HG03575 (cell line): ENCODE measurements around the gene C6.

Source experiments
- ATAC-seq: cut with Tn5 transposase; IDR thresholded peaks from one replicate; pipeline ENCODE4 v1.9.1; 2021; ENCODE audit not compliant: unreplicated experiment, insufficient number of reproducible peaks, low FRiP score; ENCODE audit errors: extremely low read depth

Gene C6

DNA sequence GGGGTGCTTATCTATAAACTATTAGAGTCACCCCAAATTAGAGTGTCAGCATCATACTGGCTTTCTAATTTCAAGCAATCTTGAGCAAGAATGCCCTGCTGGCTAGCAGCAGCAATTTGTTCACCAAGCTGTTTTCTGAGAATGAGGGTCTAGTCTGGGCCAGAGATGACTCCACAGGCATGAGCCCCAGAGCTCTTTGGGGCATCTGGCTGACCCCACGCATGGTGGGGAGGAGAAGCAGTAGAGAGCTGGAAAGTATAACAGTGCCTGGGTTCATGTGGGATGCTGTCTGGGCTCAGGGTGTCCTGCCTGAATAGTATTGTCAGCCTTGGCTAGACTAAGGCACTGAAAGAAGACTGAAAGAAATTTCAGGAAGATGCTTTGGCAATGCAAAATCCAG lies 64.9 kb downstream of the C6 start:
- no peak for ATAC-seq

DNA sequence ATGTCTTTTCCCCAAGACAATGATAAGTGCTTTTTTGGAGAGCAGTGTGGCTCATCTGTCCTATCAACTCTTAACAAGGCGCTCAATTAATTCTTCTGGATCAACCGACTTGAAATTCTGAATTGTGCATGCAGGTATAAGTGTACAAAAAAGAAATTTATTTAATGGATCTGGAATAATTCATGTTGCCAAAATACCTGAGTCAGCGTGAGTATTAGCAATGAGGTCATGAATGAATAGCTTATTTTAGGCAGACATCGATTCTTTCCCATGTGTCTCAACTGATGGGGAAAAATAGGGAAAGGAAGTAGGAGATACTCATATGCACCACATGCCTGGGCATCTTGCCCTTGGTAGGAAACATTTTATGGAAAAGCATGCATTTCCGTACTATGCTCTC lies 68.0 kb downstream of the C6 start:
- ATAC-seq: no peak

DNA sequence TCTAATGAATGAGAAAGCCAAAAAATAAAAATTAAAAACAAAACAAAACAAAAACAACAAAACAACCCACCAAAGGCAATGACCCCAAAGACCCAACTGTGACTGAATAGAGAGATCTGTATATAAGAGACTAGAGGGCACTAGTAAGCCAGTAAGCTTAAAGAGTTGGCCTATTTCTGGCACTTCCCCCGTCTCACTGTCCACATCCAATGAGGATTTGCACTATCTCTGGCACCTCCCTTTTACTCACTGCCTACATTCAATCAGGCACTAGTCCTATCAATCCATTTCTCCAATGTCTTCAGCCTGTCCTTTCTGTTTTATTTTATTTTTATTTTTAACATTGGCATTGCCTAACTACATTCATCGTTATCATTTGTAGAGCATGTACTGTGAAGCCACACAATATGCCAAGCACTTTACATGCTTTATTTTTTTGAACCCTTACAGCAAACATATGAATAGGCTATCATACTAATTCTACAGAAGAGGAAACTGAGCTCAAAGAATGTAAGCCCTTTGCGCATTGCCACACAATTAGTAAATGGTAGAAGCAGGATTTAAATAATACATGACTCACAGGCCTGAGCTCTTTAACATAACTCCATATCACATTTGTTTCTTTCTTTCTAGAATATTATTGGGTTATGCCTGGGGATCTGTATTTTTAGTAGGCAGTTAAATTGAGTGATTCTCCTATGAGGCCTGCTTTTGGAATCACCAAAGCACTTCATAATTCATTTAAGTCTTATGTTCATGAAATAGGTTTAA lies 70.0 kb downstream of the C6 start:
- no peak for ATAC-seq

DNA sequence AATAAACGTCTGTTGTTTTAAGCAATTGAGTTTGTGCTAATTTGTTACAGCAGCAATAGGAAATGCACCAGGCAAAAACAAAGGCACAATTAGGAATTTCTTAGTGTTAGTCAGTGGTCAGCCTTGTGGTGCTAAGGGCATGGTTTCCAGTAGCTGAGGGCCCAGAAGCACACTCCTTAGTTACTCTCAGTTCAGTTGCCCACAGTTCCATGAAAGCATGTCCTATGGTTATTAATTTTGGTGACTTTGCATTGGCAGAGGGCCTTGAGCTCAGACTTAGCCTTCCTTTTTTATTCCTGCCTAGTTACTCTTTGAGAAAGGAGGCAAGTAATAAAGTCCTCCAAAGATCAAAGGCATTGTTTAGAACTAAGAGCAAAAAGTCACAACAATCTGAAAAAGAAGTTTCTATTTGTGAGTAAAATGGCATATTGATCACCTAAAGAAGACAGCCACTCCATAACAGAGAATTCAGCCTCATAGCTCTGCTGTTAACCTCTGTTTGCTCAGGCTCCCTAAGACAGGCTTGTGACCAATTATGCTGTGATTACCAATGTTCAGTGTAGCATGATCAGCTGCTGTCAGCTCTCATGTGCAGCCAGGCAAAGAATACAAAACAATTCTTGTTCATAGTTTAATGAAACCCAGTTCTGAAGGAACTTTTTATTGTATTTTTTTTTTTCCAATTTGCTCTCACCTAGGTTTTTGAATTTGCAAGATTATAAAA lies 85.2 kb downstream of the C6 start:
- ATAC-seq: no peak

DNA sequence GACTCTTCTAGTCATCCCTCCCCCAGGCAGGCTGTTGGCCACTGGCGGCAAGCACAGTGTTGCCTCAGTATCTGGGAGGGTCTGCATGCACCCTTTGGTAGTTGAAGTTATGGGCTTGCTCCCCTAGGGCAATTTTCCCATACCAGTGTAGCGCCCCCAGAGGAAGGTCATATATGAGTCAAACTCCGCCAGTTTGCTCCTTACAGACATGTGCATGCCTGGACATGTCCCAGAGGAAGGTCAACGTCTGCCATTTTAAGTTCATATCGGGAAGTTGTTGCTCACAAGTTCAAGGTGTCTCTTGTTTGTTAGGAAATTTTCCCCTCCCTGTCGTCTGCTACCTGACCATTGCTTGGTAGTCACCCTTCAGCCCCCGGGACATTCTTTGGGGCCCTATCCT lies 90.9 kb downstream of the C6 start:
- ATAC-seq: no peak

DNA sequence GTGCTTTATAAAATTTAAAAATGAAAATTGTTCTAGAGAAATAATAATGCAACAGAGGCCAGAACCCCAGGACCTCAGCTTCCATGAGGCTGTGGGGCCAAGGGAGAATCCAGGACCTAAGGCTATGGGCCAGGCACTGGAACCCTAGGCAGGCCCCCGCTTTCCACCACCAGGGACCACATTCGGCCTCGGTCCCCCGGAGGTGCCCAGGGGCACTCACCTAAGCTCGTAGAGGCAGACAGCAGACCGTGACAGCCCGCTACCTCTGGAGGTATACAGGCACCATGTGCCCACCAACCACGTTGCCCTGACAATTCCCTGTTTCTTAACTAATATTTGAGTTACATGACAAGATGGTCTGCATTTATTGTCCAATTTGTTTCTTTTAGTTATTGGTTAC lies 92.7 kb downstream of the C6 start:
- ATAC-seq: no peak

DNA sequence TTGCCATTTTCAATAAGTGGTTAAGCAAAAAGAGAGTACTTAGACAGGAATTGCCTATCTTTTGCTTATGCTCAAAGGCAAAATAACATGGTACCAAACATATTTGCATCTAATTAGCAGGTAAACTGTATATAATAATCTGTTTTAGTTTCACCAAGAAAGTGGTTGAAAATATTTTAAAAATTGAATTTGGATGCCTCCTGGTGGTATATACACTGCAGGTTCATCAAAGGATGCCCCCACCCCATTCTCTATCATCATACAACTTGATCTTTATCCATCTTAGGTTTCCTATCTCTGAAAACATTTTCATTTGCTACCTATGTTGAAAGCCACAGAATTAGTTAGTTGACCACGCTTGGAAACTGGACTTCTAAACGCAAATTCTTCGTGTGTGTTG lies 95.2 kb downstream of the C6 start:
- no peak for ATAC-seq

DNA sequence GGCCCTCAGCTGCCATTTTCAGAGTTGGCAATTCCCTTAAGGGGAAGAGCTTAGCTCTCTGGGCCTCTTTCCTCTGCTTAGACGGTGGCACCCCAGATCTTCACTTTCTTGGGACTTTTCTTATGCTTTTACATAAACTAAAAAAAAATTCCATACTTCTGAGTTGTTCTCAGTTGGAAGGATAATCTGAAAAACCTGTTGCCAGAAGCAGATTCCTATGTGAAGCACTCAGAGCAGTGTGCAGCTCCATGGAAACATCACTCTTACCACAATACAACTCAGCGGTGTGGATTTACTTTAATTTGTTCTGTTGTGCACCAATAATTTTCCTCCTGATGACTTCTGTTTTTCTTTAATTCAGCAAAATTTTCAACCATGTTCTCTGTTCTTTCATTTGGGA lies 98.1 kb downstream of the C6 start:
- ATAC-seq: no peak

DNA sequence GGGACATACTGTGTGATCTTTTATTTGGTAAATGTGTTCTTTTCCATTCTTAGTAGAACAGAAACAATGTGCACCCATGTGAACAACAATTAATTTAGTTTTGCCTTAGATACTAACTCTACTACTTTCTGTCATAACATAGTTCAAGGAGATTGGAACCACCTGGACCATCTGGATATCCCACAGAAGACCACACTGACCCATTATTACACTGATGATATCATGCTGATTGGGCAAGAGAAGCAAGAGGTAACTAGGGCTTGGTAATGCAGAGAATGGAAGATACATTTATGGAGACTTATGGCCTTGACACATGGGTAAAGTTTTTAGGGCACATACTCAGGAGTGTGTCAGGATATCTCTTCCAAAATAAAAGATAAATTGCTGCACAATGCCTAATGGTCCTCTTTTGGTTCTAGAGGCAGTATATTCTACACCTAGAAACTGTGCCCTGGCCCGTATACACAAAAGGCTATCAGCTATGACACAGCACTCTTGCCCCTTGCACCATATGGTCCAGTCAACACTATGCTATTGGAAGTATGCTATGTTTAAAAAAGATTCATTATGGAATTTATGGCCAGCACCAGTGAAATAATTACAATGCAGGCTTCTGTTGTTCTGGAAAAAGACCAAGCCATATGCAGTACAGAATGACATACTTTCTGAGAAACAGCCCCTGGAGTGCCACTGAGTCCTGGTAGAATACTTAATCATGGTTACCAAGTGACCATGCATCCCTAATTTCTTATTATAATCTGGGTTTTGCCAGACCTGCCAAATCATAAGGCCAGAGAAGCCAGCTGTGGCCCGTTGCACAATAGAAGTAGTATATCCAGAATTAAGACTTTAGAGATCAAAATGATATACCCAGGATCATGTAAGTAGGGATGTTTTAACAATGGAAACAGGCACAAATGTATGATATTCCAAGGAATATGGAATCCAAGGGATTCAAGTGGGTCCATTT lies 100.6 kb downstream of the C6 start:
- ATAC-seq: no peak

DNA sequence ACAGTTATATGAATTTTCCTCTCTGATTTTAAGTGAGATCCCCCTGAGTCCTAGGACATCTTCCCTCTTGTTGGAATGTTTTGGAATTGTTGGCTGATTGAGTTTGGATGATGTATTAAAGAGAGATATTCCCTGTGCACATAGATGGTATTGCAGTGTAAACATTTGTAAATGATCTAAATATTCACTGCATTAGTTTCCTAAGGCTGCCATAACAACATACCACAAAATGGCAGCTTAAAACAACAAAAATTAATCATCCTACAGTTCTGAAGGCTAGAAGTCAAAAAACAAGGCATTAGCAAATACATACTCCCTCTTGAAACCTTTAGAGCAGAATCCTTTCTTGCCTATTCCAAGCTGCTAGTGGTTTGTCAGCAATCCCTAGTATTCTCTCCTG lies 104.1 kb downstream of the C6 start:
- ATAC-seq: no peak

DNA sequence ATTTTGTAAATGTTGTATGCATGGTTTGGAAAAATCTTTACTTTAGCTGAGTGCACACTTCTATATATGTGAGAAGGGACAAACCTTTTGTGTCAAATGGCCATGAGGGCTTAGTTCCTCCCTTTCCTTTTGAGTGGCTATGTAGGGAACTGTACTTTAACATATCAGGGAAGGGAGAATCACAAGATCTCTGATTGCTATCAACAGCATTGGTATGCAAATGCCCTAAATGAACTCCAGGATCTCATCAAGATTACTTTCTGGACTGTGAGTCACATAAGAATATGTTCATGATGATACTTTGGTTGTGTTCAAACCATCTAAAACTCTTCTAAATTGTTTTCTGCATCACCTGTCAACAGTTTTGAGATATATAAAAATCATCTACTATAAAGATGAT lies 111.0 kb downstream of the C6 start:
- no peak for ATAC-seq

DNA sequence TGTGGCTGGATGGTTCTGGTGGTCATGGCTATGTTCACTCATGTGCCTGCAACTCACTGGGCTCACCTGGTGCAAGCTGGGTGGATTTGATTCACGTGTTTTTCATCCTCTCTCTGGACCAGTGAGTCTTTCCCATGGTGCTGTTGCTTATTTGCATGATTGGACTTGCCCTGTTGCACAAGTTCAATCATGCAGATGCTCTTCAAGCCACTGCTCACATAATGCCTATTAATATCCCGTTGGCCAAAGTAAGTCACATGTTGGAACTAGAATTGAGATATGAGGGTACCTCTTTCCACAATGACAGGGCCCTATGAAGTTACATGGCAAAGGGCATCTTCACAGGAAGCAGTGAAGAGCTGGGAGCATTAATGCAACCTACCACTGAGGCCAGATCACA lies 115.7 kb downstream of the C6 start:
- ATAC-seq: no peak

DNA sequence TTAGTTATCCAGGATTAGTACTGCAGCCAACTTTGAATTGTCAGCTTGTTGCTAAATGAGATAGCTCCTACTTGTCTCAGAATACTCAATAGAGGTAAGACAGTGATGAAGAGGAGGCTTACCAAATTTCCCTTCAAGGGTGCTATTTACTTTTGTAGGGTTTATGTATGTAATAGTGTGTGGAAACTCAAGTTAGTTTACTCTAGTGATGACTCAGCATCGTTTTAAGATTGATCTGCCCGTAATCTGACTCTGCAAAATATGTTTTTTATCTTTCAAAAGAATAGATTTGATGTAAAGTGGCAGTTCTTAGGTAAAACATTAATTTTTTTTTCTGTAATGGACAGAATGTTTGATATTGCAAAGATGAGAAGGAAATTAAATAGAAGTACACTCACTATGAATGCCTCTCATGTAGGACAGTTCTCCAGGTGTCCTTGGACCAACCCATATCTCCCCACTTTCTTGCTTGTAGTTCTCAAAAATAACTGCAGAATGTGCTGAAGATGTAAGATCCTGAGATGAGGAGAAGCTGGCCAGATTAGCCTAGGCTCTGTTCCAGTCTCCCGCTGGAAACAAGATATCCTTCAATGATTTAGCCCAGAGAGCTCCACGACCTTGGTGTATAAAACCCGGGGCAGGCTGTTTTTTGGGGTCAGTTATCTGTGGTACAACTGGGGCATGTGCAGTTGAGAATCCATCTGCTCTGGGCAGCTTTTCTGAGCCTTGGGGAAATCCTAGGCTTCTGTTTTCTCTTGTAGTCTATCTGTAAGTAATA lies 117.8 kb downstream of the C6 start:
- no peak for ATAC-seq

DNA sequence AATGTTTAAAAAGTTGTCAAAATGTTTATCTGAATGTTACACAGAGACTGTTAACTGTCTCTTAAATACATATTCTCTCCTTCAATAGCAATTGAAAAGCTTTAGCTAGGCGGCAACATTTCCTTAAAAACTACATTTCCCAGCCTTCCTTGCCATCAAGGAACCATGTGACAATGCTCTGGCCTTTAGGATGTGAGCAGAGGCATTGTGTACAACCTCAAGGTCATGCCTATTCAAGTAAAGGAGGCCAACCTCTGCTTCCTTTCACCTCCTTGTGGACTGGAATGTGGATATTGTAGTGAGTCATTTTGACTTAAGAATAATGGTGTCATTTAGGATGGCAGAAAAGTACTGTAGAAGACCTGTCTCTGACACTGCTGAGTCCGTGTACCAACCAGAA lies 118.5 kb downstream of the C6 start:
- no peak for ATAC-seq

DNA sequence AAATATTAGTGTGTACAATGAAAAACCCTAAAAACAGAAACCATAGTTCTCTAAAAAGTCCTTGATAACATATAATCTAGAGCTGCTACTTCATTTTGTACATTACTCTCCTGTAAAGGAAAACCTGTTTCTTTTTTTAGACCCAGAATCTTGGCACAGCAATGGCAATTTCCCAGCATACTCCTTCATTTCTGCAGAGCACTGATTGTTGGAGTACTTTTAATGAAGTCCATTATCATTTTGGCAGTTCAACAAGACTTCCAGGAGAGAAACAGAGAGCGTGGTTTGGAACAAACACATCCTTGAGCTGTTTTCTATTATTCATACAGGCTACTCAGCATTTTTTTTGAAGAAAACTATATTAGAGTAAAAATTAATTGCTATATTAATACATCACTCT lies 119.5 kb downstream of the C6 start:
- no peak for ATAC-seq
